OCI-LY3 (cell line): Measurements from ENCODE around the gene WDR13.
"Not testable (repeated sequence)": the region's sequence is repeated elsewhere in the genome, so short reads cannot be mapped to it uniquely, and the experiment has no call there.

Experiments used
- H2AFZ ChIP-seq: fragments of 200-600, 300-600 bp; shearing (Covaris generic); 2 replicates; pipeline ENCODE4 v1.6.0; 2014; ENCODE audit warnings: antibody characterized with exemption, low read depth, low read length
- H3K27ac ChIP-seq: fragments of 200-600, 300-600 bp; sonication (generic); 2 replicates; pipeline ENCODE4 v1.5.1; 2014; ENCODE audit warnings: mild to moderate bottlenecking, low read length, moderate library complexity, mixed read lengths
- H3K27me3 ChIP-seq: fragments of 200-600, 300-600 bp; sonication (generic); 2 replicates; pipeline ENCODE4 v1.6.1; 2014; ENCODE audit warnings: low read depth, low read length, mixed read lengths
- H3K36me3 ChIP-seq: fragments of 200-600, 300-600 bp; sonication (generic); replicated peaks from 2 replicates; pipeline ENCODE3; 2014; ENCODE audit warnings: low read depth, low read length, mixed read lengths
- H3K4me1 ChIP-seq: fragments of 300-600, 200-600 bp; sonication (generic); 2 replicates; pipeline ENCODE4 v1.6.1; 2014; ENCODE audit warnings: low read length, mixed read lengths
- H3K4me2 ChIP-seq: fragments of 200-600, 300-600 bp; sonication (generic); 2 replicates; pipeline ENCODE4 v1.6.1; 2014; ENCODE audit warnings: low read length, mixed read lengths
- H3K4me3 ChIP-seq: fragments of 300-600, 200-600 bp; sonication (generic); 2 replicates; pipeline ENCODE4 v1.5.1; 2014; ENCODE audit warnings: antibody characterized with exemption, mild to moderate bottlenecking, low read length, moderate library complexity
- H3K79me2 ChIP-seq: fragments of 300-600, 200-600 bp; shearing (Covaris generic); 2 replicates; pipeline ENCODE4 v1.6.1; 2014; ENCODE audit warnings: mild to moderate bottlenecking, low read length, mixed read lengths
- H3K9ac ChIP-seq: fragments of 300-600, 200-600 bp; shearing (Covaris generic); 2 replicates; pipeline ENCODE4 v1.6.0; 2014; ENCODE audit warnings: mild to moderate bottlenecking, low read length, moderate library complexity
- H3K9me3 ChIP-seq: fragments of 200-600, 300-600 bp; shearing (Covaris generic); 2 replicates; pipeline ENCODE4 v1.6.1; 2014; ENCODE audit warnings: low read length, mixed read lengths; ENCODE audit not compliant: insufficient read depth
- H4K20me1 ChIP-seq: fragments of 200-600, 300-600 bp; sonication (generic); 2 replicates; pipeline ENCODE4 v1.6.1; 2016; ENCODE audit warnings: low read length, mixed read lengths; ENCODE audit not compliant: insufficient read depth
- EZH2phosphoT487 ChIP-seq: fragments of 200-600 bp; shearing (Covaris generic); IDR thresholded peaks from 2 replicates; pipeline ENCODE4 v1.6.1; 2018; ENCODE audit warnings: antibody characterized with exemption, mixed run types, low read depth
- TF ChIP-seq, protein P1 (sequence below): fragments of 200-600, 300-600 bp; sonication (generic); IDR thresholded peaks from 2 replicates; pipeline ENCODE4 v1.5.1; 2014; ENCODE audit warnings: antibody characterized with exemption, low read length, low read depth

The WDR13 gene

DNA sequence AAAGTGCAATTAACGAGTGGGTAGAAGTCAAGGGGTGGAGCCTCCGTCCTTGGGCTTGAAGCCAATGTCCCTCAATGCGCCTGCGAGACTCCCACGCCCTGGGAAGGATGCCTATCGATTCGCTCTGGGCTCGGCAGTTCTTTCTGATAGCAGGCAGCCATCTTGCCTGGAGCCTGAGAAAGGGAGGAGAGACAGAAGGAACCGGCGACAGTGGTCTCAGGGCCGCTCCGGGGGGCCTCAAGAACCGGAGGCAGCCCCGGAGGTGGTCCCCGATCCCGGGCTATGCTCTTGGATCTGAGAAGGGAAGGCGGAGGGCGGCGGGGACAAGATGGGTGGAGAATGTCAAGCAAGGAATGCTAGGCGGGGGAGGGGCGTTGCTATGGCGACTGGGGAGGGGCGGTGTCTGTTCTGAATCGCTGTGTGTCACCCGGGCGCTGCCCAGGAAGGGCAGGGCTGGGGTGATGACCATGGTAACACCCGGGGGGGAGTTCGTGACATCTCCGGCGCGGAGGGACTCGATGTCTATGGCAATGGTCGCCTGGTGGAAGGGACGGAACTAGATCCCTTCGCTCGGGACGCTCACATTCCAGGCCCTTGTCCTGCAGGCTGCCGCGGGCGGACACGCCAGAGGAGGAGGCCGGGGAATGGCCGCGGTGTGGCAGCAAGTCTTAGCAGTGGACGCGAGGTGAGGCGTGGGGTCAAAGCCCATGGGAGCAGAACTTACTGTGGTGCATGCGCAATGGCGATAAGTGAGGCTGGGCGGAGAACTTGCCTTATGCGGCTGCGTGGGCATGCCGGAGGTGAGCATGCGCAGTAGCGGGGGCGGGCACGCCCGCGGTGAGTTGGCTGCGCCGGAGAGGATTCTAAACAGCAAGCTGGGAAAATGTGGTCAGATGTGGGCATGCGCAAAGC lies at the start of gene WDR13:
WDR13 (plus strand) TSS at position 140 of the 912 bp plus-strand sequence; CDS start at position 645, 505 bp downstream.
- H4K20me1 ChIP-seq = no peaks in the 10 kb centered on the region

DNA sequence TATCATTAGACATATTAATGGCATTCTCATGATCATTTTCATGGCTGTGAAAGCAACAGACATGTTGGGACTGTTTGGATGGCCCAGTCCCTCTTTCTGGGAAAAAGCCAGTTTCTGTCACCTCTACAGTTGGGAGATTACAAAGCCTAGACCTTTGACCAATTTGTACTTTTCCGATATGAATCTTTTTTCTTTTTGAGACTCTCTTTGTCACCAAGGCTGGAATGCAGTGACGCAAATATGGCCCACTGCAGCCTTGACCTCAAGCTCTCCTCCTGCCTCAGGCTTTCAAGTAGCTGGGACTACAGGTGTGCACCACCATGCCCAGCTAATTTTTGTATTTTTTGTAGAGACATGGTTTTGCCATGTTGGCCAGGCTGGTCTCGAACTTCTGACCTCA lies 48.4 kb upstream of the WDR13 start:
- Histone ChIP-seq H3K9ac (no peak overlapping the region), H3K27ac (no peak overlapping the region), H3K4me3 (no peak overlapping the region), H3K36me3 (peaks cover 4% of the 10 kb centered on the region), H3K4me2 (no peak overlapping the region), H3K4me1 (no peaks in the 10 kb centered on the region), H3K9me3 (no peaks in the 10 kb centered on the region), H3K27me3 (no peaks in the 10 kb centered on the region), H2AFZ (no peak overlapping the region), H3K79me2 (no peaks in the 10 kb centered on the region), H4K20me1 (no peaks in the 10 kb centered on the region)
- TF ChIP-seq, protein P1, sequence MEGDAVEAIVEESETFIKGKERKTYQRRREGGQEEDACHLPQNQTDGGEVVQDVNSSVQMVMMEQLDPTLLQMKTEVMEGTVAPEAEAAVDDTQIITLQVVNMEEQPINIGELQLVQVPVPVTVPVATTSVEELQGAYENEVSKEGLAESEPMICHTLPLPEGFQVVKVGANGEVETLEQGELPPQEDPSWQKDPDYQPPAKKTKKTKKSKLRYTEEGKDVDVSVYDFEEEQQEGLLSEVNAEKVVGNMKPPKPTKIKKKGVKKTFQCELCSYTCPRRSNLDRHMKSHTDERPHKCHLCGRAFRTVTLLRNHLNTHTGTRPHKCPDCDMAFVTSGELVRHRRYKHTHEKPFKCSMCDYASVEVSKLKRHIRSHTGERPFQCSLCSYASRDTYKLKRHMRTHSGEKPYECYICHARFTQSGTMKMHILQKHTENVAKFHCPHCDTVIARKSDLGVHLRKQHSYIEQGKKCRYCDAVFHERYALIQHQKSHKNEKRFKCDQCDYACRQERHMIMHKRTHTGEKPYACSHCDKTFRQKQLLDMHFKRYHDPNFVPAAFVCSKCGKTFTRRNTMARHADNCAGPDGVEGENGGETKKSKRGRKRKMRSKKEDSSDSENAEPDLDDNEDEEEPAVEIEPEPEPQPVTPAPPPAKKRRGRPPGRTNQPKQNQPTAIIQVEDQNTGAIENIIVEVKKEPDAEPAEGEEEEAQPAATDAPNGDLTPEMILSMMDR = no peak
- no peak for TF ChIP-seq EZH2phosphoT487

More for the DNA sequence above, at the start of gene WDR13:
- H2AFZ ChIP-seq = peak within 1 kb of the TSS; percentile 82; the same call in 1 of the 2 replicates
- H3K9me3 ChIP-seq = no peaks in the 10 kb centered on the region
- H3K4me2 ChIP-seq = peak within 1 kb of the TSS; percentile 87
- peak within 1 kb of the TSS; percentile 93 for H3K27ac ChIP-seq
- no peak for TF ChIP-seq EZH2phosphoT487
- TF ChIP-seq, protein P1 = no peak
- H3K79me2 ChIP-seq = no peaks in the 10 kb centered on the region; the same call in 1 of the 2 replicates
- H3K4me3 ChIP-seq = peak within 1 kb of the TSS; percentile 99
- no peaks in the 10 kb centered on the region for H3K27me3 ChIP-seq
- H3K4me1 ChIP-seq = 0 out of 2 replicates have a peak, but pooled peaks cover 2% of the 10 kb centered on the region
- peak within 1 kb of the TSS; percentile 100 for H3K9ac ChIP-seq
- H3K36me3 ChIP-seq = no peaks in the 10 kb centered on the region

DNA sequence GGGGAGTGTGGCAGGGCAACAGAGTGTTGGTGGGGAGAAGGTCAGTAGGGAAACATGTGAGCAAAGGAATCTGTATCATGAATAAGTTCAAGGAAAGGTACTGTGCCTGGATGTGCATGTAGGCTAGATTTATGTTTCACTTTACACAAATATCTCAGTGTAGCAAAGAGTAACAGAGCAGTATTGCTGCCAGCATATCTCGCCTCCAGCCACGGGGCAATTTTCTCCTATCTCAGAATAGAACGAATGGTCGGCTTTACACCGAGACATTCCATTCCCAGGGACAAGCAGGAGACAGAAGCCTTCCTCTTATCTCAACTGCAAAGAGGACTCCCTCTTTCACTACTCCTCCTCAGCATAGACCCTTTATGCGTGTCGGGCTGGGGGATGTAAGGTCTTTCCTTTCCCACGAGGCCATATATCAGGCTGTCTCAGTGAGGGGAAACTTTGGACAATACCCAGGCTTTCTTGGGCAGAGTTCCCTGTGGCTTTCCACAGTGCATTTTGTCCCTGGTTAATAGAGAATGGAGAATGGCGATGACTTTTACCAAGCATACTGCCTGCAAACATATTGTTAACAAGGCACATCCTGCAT lies 41.5 kb upstream of the WDR13 start:
- H3K4me3 ChIP-seq, H3K27ac ChIP-seq, H3K36me3 ChIP-seq, H3K27me3 ChIP-seq, H3K9ac ChIP-seq, H2AFZ ChIP-seq, H3K4me2 ChIP-seq, H3K79me2 ChIP-seq, H3K9me3 ChIP-seq, H4K20me1 ChIP-seq, H3K4me1 ChIP-seq: not testable (repeated sequence)

DNA sequence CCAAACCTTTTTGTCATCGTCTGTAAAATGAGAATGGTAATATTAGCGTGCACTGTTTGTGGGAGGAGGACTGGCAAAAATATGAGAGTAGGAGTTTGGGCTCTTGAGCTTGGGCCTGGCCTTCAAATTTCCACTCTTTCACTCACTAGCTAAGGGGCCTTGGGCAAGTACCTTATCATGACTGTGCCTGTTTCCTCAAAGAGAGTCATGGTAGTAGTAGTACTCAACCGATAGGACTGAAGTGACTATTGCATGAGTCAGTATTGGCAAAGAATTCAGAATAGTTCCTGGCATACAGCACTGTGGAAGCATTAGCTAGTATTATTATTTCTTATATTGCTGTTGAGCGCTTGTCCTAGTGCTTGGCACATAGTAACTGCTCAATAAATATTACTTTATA lies 39.0 kb upstream of the WDR13 start:
- TF ChIP-seq, protein P1 = no peak
- no peak for TF ChIP-seq EZH2phosphoT487
- no peaks in the 10 kb centered on the region for H3K79me2 ChIP-seq
- peaks cover 10% of the 10 kb centered on the region for H3K36me3 ChIP-seq
- H3K4me2 ChIP-seq = no peak overlapping the region
- no peak overlapping the region for H2AFZ ChIP-seq
- H3K27ac ChIP-seq = no peak overlapping the region
- H3K4me3 ChIP-seq = no peak overlapping the region
- no peaks in the 10 kb centered on the region for H3K4me1 ChIP-seq
- H4K20me1 ChIP-seq = no peaks in the 10 kb centered on the region
- no peaks in the 10 kb centered on the region for H3K9me3 ChIP-seq
- no peaks in the 10 kb centered on the region for H3K27me3 ChIP-seq
- H3K9ac ChIP-seq = no peak overlapping the region
